Naive thymus-derived CD8-positive, alpha-beta T cell (primary cell): Measurements from ENCODE around the gene GNG14. TPM values are rescaled to one million over a fixed set of nuclear protein-coding genes. Genes with fewer than 3 reads are reported as not detected.
A peak's percentile ranks its signal among the peaks of the same experiment; 100 is the strongest.
"Not testable (repeated sequence)": the region's sequence is repeated elsewhere in the genome, so short reads cannot be mapped to it uniquely, and the experiment has no call there.

Source experiments
- ATAC-seq, 2 donors: fragments of 150-1000 bp; cut with Tn5 transposase in 1 of 2; sonication (Bioruptor Pico), chemical (Tn5 transposase) in 1 of 2; 1 replicate in 1 of 2; 2 replicates in 1 of 2; pipeline ENCODE4 v1.10.0; 2021; ENCODE audit warnings: mild to moderate bottlenecking in 2 of 2, moderate library complexity in 2 of 2
- POLR2A ChIA-PET: fragments of 350-600 bp; sonication (Branson Sonifier 250); formaldehyde crosslinking; loops from one replicate; lab custom pipeline; 2021; ENCODE audit warnings: antibody characterized with exemption; lab: Charles Lee
- DNase-seq, 10 donors: peaks; one replicate each; pipeline versions ENCODE4 v3.0.0 to v3.0.0-alpha.2; 2020 to 2022
- H3K27ac Mint-ChIP-seq, 10 donors: one replicate each; pipeline ENCODE4 v1.8.0; 2020 to 2022; ENCODE audit warnings: mild to moderate bottlenecking in 10 of 10, mixed read lengths in 10 of 10, moderate library complexity in 4 of 10, inconsistent platforms in 1 of 10
- H3K27me3 Mint-ChIP-seq, 5 donors: one replicate each; pipeline ENCODE4 v1.8.0; 2021 to 2022; ENCODE audit warnings: mixed read lengths in 5 of 5
- H3K36me3 Mint-ChIP-seq, 3 donors: one replicate each; pipeline ENCODE4 v1.8.0; 2020 to 2022; ENCODE audit warnings: mixed read lengths in 3 of 3, mild to moderate bottlenecking in 2 of 3, inconsistent platforms in 1 of 3
- H3K4me1 Mint-ChIP-seq, 4 donors: one replicate each; pipeline ENCODE4 v1.8.0; 2021 to 2022; ENCODE audit warnings: mixed read lengths in 4 of 4
- H3K4me3 Mint-ChIP-seq, 10 donors: one replicate each; pipeline ENCODE4 v1.8.0; 2020 to 2022; ENCODE audit warnings: mild to moderate bottlenecking in 10 of 10, mixed read lengths in 10 of 10, moderate library complexity in 6 of 10, inconsistent platforms in 1 of 10
- H3K9me3 Mint-ChIP-seq, 9 donors: one replicate each; pipeline ENCODE4 v1.8.0; 2020 to 2022; ENCODE audit warnings: mixed read lengths in 9 of 9, mild to moderate bottlenecking in 3 of 9, inconsistent platforms in 1 of 9, moderate library complexity in 1 of 9
- polyA plus RNA-seq, 3 donors: library from polyadenylated mRNA; unstranded; fragments of 300-500 nt; fragmentation: Illumina TruSeq; gene quantifications; one replicate each; pipeline ENCODE4 v1.2.3, GENCODE V29; 2021
- total RNA-seq, 8 experiments: library from RNA in 2 of 8; stranded (reverse) in 2 of 8; gene quantifications; one replicate each; pipeline ENCODE4 v1.2.3 and lab custom pipeline; 2021 to 2026

GNG14 gene
- total and polyA plus RNA-seq, 5 experiments from 2014 or later: not detected

DNA sequence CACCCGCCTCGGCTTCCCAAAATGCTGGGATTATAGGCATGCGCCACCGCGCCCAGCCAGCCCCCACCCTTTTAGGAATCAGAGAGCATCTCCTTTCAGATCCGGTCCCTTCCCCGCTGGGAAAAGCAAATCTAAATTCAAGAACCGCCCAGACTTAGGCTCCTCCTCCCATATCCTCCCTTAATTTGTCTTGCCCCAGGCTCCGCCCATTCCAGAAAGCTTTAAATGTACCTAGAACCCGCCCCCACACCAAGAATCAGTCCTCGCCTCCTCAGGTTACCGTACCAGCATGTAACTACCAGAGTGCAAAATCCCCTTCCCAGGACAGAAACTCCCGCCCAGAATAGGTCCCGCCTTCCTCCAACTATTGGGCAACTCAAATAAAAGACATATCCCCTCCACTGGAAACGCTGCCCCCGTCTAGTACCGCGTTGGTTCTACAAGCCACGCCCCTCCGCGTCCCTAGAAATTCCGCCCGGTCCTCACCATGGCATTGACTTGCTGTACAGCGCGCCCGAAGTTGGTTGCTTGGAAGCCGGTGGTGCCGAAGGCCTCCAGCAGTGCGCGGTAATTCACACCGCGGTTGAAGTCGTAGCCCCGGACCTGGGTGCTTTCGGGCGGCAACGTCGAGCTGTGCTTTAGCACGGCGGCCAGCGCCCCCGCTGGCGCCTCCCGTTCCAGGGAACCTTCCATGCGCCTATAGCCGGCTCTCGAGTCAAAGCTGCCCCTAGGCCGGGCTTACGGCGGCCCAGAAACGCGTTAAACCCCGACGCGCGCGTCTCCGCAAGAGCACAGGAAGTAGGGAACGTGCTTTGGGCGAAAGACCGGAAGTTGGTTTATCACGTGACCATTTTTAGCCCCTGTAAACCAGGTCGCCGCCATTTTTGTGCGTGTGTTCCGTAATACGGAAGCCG lies 6.5 kb upstream of the GNG14 start, which contains the start of gene DHPS:
Gene DHPS, minus strand, starts transcription at position 807 of the 914 bp plus-strand sequence. Its CDS starts 114 bp downstream, at position 693.
- POLR2A ChIA-PET: interaction anchor here (0.5 to 3.5 kb wide), 35 partner anchors 12 to 1290 kb away, joined by 3 to 32 read pairs (median 5); partner anchors contain the start of genes FBXW9, GET3, JUNB and MAN2B1
- peaks cover 17 to 37% (median 26%) of the 10 kb centered on the region in 4 donors for H3K4me1 Mint-ChIP-seq

DNA sequence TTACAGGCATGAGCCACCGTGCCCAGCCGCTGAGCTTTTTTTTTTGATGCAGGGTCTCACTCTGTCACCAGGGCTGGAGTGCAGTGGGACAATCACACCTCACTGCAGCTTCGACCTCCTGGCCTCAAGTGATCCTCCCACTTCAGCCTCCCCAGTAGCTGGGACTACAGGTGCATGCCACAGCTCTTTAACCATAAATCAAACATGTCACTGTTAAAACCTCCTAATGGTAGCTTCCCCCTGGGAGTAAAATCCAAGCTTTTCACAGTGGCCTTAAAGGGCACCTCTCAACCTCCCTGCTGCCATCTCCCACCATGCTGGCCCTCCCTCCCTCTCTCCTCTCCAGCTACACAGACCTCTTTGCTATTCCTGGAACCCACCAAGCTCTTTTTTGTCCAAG lies 2.0 kb upstream of the GNG14 start:
- POLR2A ChIA-PET: interaction anchor here (0.8 to 1.5 kb wide), 2 partner anchors 10 to 48 kb away, joined by 3 to 8 read pairs; partner anchors contain the start of gene FBXW9
- peaks cover 0 to 6% (median 0%) of the 10 kb centered on the region in 3 donors for H3K36me3 Mint-ChIP-seq
- ATAC-seq (no peak), DNase-seq (no peak)
- H3K27me3 Mint-ChIP-seq: peaks cover 0 to 1% (median 0%) of the 10 kb centered on the region in 5 donors
- H3K4me3 Mint-ChIP-seq: peak overlapping the region in 1 of 10 donors; percentile 38
- peak overlapping the region in 1 of 10 donors; percentile 34 for H3K27ac Mint-ChIP-seq
- H3K4me1 Mint-ChIP-seq: peaks cover 6 to 11% (median 8%) of the 10 kb centered on the region in 4 donors
- H3K9me3 Mint-ChIP-seq: peaks cover 0 to 2% (median 0%) of the 10 kb centered on the region in 9 donors

More for the DNA sequence above, 6.5 kb upstream of the GNG14 start, which contains the start of gene DHPS:
- H3K36me3 Mint-ChIP-seq: peaks cover 0 to 45% (median under 1%) of the 10 kb centered on the region in 3 donors
- DNase-seq (peak; percentile 72 to 97 (median 89)), ATAC-seq (peak; percentile 79 to 84)
- peaks cover 0 to 2% (median 0%) of the 10 kb centered on the region in 9 donors for H3K9me3 Mint-ChIP-seq
- peak within 1 kb of the TSS; percentile 89 to 98 (median 96) for H3K27ac Mint-ChIP-seq
- H3K4me3 Mint-ChIP-seq: peak within 1 kb of the TSS; percentile 89 to 98 (median 96)
- peaks cover 0 to 1% (median 0%) of the 10 kb centered on the region in 5 donors for H3K27me3 Mint-ChIP-seq

DNA sequence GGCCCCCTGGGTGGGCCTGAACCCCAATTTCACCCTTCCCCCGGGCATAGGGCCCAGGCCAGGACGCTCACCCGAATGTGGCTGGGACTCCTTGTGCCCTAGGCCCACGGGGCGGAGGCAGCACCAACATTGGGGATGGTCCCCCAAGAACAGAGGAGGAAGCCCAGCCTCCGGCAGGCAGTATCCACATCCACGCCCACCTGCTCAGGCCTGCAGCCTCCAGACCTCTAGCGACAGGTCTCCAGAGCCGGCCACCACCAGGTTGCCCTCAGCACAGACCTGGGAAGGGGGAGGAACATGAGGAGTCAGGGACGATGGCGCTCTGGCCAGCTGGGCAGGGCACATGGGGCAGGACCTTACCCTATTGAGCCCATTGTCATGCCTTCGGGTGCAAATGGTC lies 1.2 kb downstream of the GNG14 start:
- no peak overlapping the region for H3K27ac Mint-ChIP-seq
- peaks cover 0 to under 1% (median 0%) of the 10 kb centered on the region in 9 donors for H3K9me3 Mint-ChIP-seq
- H3K36me3 Mint-ChIP-seq: no peaks in the 10 kb centered on the region
- ATAC-seq (no peak), DNase-seq (no peak)
- H3K4me3 Mint-ChIP-seq: no peak overlapping the region
- H3K4me1 Mint-ChIP-seq: peaks cover 0 to under 1% (median 0%) of the 10 kb centered on the region in 4 donors
- no peaks in the 10 kb centered on the region for H3K27me3 Mint-ChIP-seq
- POLR2A ChIA-PET: no interaction called here

DNA sequence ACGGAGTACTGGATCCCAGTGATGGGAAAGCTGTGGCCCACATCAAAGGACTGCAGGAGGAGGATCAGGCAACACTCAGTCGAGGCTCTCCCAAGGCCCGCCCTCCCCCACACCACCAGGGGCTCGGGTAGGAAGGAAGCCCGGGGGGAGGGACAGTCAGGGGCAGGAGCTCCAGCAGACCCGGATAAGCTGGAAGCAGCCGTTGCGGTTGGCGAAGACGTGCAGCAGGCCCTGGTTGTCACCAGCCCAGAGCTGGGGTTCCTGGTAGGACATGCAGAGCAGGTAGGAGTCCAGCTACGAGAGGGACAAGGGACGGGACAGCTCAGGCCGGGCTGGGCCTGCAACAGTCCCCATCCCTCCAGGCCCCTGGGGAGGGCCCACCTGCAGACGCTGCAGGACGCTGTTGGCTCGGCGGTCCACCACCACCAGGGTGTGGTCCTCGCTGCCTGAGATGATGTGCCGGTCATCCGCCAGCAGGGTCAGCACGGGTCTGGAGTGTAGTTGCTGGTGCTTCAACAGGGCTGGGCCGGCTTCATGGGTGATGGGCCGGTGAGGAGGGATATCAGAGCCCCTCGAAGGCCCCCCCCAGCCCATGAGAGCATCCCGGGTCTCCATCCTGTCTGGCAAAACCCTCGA lies 1.9 kb downstream of the GNG14 start:
- no peaks in the 10 kb centered on the region for H3K9me3 Mint-ChIP-seq
- H3K27ac Mint-ChIP-seq: no peak overlapping the region
- no peaks in the 10 kb centered on the region for H3K36me3 Mint-ChIP-seq
- POLR2A ChIA-PET: no interaction called here
- ATAC-seq (no peak), DNase-seq (no peak)
- no peaks in the 10 kb centered on the region for H3K27me3 Mint-ChIP-seq
- H3K4me3 Mint-ChIP-seq: no peak overlapping the region
- H3K4me1 Mint-ChIP-seq: peaks cover 0 to 4% (median 0%) of the 10 kb centered on the region in 4 donors

DNA sequence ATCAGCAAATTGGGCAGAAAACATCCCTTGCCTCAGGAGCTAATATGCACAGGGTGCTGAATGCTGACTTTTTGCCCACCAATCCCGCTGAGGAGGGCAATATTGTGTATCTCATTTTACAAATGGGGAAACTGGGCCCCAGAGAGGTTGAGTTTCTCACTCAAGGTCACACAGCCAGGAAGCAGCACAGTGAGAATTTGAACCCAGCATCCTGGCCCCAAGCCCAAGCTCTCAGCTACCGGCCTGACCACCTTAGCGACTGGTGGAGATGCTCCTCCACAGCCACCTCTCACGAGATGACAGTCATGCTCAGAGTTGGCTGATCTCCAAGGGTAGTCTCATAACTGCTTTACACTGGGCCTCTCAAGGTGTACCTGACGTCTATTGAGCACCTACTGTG lies 5.2 kb downstream of the GNG14 start:
- H3K4me3 Mint-ChIP-seq: no peak overlapping the region
- POLR2A ChIA-PET: interaction anchor here (1.1 kb wide), 1 partner anchor 180 kb away, joined by 4 read pairs; no protein-coding TSS in a partner anchor
- peaks cover 1 to 17% (median 6%) of the 10 kb centered on the region in 4 donors for H3K4me1 Mint-ChIP-seq
- no peaks in the 10 kb centered on the region for H3K9me3 Mint-ChIP-seq
- ATAC-seq (no peak), DNase-seq (no peak)
- H3K27me3 Mint-ChIP-seq: no peaks in the 10 kb centered on the region
- no peaks in the 10 kb centered on the region for H3K36me3 Mint-ChIP-seq
- no peak overlapping the region for H3K27ac Mint-ChIP-seq

DNA sequence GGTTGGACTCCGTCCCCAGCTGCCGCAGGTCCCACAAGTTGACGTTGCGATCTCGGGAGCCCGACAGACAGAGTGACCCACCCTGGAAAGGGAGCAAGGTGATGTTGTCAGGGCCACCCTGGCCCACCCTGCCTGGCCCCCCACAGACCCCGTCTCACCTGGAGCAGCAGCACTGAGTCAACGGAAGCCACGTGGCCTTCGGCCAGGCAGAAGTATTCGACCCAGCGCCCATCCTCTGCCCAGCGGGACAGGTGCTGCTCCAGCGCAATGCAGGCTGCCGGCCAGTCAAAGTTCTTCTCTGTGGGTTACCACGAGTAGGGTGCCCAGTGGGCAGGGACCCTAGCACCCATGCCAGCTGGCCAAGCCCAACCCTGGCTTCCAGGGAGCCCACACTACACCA lies 6.8 kb downstream of the GNG14 start:
- Mint-ChIP-seq H3K27me3 (no peaks in the 10 kb centered on the region), H3K9me3 (no peaks in the 10 kb centered on the region), H3K27ac (no peak overlapping the region), H3K4me1 (peaks cover 4 to 19% (median 8%) of the 10 kb centered on the region in 4 donors), H3K36me3 (no peaks in the 10 kb centered on the region), H3K4me3 (peak overlapping the region in 3 of 10 donors; percentile 9 to 40 (median 20))
- no peak for DNase-seq
- POLR2A ChIA-PET: interaction anchor here (1.0 to 3.2 kb wide), 3 partner anchors 13 to 39 kb away, joined by 3 to 19 read pairs (median 4); partner anchors contain the start of gene DHPS
- ATAC-seq: no peak

DNA sequence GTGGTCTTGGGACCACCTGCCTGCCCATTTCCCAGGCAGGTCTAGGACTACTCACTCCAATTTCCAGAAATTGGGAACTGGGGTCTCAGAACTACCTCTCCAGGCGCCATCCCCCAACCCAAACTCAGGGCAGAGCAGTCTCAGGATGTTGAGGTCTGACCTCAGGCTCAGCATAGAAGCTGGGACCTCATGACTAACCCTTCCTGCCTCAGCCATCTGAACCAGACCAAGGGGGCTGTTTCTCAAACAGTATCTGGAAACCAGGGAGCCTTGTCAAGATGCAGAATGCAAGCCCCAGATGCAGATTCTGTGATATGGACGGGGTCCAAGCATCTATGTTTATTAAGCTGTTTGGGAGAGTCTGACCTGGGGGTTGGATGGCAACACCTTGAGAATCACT lies 7.3 kb downstream of the GNG14 start:
- peaks cover 4 to 19% (median 8%) of the 10 kb centered on the region in 4 donors for H3K4me1 Mint-ChIP-seq
- ATAC-seq: no peak
- no peak overlapping the region for H3K27ac Mint-ChIP-seq
- DNase-seq: no peak
- H3K9me3 Mint-ChIP-seq: no peaks in the 10 kb centered on the region
- H3K36me3 Mint-ChIP-seq: no peaks in the 10 kb centered on the region
- H3K27me3 Mint-ChIP-seq: no peaks in the 10 kb centered on the region
- peak overlapping the region in 4 of 10 donors; percentile 9 to 63 (median 35) for H3K4me3 Mint-ChIP-seq
- POLR2A ChIA-PET: interaction anchor here (1.0 to 3.2 kb wide), 5 partner anchors 10 to 39 kb away, joined by 3 to 19 read pairs (median 8); partner anchors contain the start of gene DHPS

DNA sequence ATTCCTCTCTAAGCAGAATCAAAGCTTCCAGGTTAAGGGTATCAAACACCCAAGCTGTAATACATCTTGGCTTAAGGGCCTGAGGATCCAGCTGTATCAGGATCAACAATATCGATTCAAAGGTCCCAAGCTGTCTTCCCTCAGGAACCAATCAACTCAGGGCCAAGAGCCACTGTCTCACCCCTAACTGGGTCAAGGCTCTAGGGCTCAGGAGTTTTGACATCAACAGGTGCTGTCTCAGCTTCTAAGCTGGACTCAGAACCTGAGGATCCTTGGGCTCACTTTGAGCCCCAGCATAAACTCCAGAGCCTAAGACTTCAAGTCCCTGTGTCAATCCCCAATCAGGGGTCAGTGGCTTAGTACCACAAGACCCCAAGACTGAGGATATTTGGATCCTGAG lies 7.7 kb downstream of the GNG14 start:
- peaks cover 4 to 19% (median 8%) of the 10 kb centered on the region in 4 donors for H3K4me1 Mint-ChIP-seq
- DNase-seq (no peak), ATAC-seq (no peak)
- POLR2A ChIA-PET: interaction anchor here (1.0 to 3.2 kb wide), 5 partner anchors 10 to 38 kb away, joined by 3 to 19 read pairs (median 8); partner anchors contain the start of gene DHPS
- H3K4me3 Mint-ChIP-seq: peak overlapping the region; percentile 72 to 96 (median 88)
- H3K36me3 Mint-ChIP-seq: no peaks in the 10 kb centered on the region
- no peaks in the 10 kb centered on the region for H3K9me3 Mint-ChIP-seq
- H3K27me3 Mint-ChIP-seq: no peaks in the 10 kb centered on the region
- H3K27ac Mint-ChIP-seq: peak overlapping the region in 5 of 10 donors; percentile 75 to 86 (median 78)

DNA sequence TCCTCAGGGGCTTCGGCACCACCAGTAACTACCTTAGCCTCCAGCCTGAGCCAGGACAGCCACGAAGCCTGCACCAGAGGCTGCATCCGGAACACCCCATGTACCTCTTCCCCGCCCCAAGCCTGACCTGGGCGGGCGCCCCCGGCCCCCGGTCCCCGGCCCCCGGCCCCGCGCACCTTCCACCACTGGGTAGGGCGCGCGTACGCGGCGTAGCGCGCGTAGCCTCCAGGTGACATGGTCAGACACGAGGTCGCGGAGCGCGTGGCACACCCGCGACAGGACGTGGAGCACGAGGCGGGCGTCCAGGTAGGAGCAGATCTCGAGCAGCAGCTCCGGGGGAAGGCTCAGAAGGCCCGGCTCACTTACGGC lies 8.2 kb downstream of the GNG14 start:
- Mint-ChIP-seq H3K9me3 (no peaks in the 10 kb centered on the region), H3K4me1 (peaks cover 4 to 19% (median 8%) of the 10 kb centered on the region in 4 donors), H3K27ac (peak overlapping the region in 7 of 10 donors; percentile 75 to 99 (median 98)), H3K4me3 (peak overlapping the region; percentile 87 to 96 (median 92)), H3K27me3 (no peaks in the 10 kb centered on the region), H3K36me3 (peaks cover 0 to 4% (median 0%) of the 10 kb centered on the region in 3 donors)
- POLR2A ChIA-PET: interaction anchor here (0.8 to 3.2 kb wide), 14 partner anchors 10 to 195 kb away, joined by 3 to 19 read pairs (median 4); partner anchors contain the start of genes DHPS, GCDH, JUNB and TNPO2
- ATAC-seq (peak; percentile 26 to 34), DNase-seq (no peak)

DNA sequence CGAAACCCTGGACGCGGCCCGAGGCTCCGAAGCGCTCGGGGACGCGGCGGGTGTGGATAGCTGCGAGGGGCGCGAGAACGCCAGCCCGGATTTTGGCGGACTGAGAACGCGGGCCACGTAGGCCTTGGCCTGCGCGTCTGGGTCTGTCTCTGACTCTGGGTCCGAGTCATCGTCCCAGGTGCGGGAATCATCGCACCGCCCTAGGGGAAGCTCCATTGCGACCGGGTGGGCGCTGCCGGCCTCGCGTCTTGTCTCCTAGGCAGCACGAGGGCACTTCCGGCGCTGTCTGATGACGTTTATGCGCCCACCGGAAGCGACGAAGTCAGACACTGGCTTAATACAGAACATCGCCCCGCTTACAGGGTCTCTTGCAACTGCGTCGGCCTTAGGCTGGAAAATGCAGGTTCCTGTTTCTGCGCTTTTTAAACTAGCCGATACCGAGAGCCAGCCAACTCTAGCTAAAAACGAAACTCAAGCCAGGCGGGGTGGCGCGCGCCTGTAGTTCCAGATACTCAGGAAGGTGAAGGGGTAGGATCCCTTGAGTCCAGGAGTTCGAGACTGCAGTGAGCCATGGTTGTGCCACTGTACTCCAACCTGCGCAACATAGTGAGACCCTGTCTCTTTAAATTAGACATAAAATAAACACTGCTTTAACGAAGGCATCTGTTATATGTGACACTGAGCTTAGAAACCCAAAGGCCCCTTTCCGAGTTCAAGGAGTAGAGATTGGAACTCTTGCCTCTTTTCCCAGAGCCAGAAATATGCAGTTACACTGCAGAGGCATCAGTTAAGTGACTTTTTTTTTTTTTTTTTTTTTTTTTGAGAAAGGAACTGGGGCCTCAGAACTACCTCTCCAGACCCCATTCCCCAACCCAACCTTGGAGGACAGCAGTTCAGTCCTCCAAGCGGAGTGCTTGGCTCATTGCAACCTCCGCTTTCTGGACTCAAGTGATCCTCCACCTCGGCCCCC lies 8.9 kb downstream of the GNG14 start, which contains the start of gene FBXW9:
Gene FBXW9, minus strand, starts transcription at position 266 of the 970 bp plus-strand sequence. Its CDS starts 50 bp downstream, at position 216.
- ATAC-seq: peak; percentile 92 to 96
- peak; percentile 94 to 99 (median 97) for DNase-seq
- Mint-ChIP-seq H3K27ac (peak within 1 kb of the TSS; percentile 93 to 99 (median 97)), H3K27me3 (no peaks in the 10 kb centered on the region), H3K36me3 (peaks cover 0 to 11% (median 0%) of the 10 kb centered on the region in 3 donors), H3K9me3 (no peaks in the 10 kb centered on the region), H3K4me3 (peak within 1 kb of the TSS; percentile 87 to 96 (median 92)), H3K4me1 (peaks cover 4 to 19% (median 8%) of the 10 kb centered on the region in 4 donors)
- POLR2A ChIA-PET: interaction anchor here (0.5 to 3.2 kb wide), 22 partner anchors 10 to 219 kb away, joined by 3 to 19 read pairs (median 4); partner anchors contain the start of genes DHPS, GCDH, JUNB and TNPO2

DNA sequence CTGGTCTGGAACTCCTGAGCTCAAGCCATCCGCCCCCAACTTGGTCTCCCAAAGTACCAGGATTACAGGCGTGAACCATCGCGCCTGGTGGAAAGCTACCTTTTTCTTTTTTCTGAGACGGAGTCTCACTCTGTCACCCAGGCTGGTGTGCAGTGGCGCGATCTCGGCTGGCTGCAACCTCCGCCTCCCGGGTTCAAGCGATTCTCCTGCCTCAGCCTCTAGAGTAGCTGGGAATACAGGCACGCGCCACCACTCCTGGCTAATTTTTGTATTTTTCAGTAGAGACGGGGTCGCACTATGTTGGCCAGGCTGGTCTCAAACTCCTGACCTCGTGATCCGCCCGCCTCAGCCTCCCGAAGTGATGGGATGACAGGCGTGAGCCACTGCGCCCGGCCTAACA lies 9.6 kb downstream of the GNG14 start:
- POLR2A ChIA-PET: interaction anchor here (0.9 to 3.2 kb wide), 7 partner anchors 16 to 96 kb away, joined by 3 to 19 read pairs (median 5); partner anchors contain the start of genes DHPS, JUNB and TRIR
- not testable (repeated sequence) for H3K27me3 Mint-ChIP-seq, ATAC-seq, H3K9me3 Mint-ChIP-seq, DNase-seq
- Mint-ChIP-seq H3K27ac (peak overlapping the region in 6 of 10 donors; percentile 32 to 99 (median 78)), H3K4me3 (peak overlapping the region in 7 of 10 donors; percentile 19 to 88 (median 34)), H3K36me3 (peaks cover 0 to 17% (median 0%) of the 10 kb centered on the region in 3 donors), H3K4me1 (peaks cover 4 to 19% (median 8%) of the 10 kb centered on the region in 4 donors)
